Measurements from ENCODE around the gene IL1RL2.

IL1RL2 gene

GRCh38 chr2:102194609-102195268, 7.9 kb downstream of the IL1RL2 start:
- no peak for DNase-seq (ENCODE audit: low spot score)

DNA sequence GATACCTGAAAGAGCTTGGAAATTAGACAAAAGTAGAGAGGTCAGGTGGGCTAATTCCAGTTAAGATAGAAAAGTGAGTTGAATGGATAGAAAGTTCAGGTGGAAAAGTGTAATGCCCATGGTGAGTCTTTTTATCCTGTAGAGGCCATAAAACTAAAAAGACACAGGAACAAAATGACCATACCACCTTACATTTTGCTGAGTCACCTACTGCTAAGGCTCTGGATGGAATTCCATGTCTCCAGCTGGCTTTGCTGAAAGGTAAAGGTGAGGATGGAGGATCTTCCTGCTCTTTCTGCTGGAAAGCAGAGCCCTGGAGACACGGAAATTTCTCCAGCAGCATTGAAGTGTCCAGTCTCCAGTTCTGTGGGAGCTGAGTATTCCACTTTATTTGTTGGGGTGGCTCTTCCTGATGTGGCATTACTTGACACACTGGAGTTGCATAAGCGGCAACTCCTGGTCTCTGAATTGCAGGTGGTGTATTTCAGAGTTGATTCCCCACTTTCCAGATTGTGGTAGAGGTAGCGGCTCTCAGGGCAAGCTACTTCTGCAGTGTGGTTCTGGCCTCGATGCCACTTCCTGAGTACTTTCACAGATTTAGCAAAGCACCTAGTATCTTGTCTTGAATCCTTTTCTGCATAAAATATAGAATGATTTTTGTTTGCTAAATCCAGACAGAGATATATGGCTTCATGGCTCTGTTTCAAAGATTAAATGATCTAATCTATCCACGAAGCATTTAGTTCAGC, 10.7 kb downstream of the IL1RL2 start:
- no peak for DNase-seq (ENCODE audit: low spot score)

DNA sequence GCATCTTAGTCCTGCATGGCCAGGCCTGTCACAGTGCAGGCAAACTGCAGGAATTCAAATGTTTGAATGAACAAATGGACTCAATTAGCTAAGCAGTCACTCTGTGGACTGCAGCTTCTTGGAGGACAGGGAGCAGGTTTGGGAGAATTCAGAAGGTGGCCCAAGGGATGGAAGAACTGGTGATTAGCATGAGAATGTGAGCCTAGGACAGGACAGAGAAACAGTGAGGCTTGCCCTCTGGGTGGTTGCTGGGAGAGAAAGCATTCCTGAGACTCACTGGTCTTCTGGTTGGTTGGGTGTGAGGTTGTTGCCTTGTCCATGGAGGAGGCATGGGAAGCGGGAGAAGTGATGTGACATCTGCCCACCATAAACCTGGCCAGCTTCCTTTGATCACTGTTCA, 13.7 kb downstream of the IL1RL2 start:
- DNase-seq (ENCODE audit: low spot score), result no peak

- no peak for DNase-seq (ENCODE audit: low spot score)
Measured at GRCh38 chr2:102204638-102205037, 17.8 kb downstream of the IL1RL2 start.

GRCh38 chr2:102206666-102207341, 20.0 kb downstream of the IL1RL2 start:
- no peak for DNase-seq (ENCODE audit: low spot score)

DNA sequence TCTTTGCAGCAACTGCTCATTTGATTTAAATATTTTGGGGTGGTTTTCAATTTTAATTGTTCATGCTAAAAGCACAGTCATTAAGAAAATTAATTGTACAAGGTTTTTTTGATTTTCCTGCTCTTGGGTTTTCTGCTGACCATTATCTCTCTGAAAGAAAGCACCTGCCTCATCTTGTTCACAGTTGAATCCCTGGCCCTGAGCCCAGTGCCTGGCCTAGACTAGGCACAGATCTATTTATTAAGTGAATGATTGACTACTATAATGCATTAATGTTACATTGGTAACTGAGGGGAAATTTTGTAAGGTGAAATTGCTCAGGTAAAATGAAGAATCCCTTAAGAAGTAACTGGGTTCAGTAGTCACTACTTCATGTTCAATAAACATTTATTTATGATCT, 22.0 kb downstream of the IL1RL2 start:
- no peak for DNase-seq (ENCODE audit: low spot score)

- peak; percentile 26 for DNase-seq (ENCODE audit: low spot score)
Measured at GRCh38 chr2:102209474-102209873, 22.7 kb downstream of the IL1RL2 start.

- no peak for DNase-seq (ENCODE audit: low spot score)
Measured at GRCh38 chr2:102217032-102217431, 30.2 kb downstream of the IL1RL2 start.

DNA sequence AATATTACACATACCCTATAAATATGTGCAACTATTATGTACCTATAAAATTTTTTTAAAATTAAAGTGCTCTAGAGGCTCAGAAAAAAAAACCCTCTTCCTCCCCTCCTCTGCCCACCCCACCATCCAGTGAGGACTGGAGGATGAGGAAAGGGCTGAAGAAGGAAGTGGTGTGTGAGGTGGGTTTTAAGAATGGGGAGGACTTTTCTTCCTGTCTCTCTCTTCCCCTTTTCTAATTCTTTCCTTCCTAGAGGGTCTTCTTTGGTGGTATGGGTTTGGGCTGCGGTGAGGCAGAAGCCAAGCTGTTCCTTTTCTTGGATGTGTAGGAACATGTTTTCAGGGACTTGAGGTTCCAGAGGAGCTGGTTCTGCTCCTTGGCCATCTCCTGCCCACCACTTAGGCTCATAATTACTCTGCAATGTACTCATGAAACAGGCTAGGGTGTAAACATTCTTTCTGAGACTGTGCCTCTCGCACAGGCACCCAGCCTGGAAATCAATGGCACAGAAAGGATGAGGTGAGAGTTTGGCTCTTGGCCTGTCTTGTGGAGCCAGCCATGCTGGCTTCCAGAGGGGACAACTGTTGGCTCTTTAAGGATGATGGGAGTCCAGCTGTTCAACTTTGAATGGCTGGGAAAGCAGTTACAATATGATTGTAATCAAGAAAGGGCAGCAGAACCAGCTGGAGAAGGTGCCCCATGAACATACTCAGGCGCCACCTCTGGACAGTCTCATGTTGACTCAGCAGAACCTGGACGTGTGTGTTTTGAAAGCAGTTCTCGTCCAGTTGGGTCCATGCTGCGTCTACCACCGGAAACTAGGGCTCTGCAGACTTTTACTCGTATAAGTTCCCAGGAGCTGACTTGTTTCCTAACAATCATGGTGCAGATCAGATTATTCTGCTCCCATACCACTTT, 38.3 kb downstream of the IL1RL2 start:
- no peak for DNase-seq (ENCODE audit: low spot score)

DNA sequence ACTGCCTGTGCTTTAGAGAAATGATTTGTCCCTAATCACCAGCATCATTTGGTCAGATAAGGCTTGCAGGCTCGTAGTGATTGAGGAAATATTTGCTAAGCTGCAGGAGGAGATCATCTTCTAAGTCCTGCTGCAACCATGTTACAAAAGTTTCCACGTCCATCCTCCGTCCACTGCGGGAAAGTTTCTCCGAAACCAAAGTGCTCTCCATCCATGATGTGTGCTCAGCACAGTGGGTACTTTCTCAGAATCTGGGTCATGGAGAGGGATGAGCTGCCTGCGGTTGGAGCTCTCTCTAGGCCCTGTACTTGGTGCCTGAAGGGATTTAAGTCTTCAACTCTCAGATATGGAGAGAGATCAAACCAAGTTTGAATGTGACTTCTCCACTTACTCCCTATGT, 39.3 kb downstream of the IL1RL2 start:
- DNase-seq (ENCODE audit: low spot score), result no peak

DNA sequence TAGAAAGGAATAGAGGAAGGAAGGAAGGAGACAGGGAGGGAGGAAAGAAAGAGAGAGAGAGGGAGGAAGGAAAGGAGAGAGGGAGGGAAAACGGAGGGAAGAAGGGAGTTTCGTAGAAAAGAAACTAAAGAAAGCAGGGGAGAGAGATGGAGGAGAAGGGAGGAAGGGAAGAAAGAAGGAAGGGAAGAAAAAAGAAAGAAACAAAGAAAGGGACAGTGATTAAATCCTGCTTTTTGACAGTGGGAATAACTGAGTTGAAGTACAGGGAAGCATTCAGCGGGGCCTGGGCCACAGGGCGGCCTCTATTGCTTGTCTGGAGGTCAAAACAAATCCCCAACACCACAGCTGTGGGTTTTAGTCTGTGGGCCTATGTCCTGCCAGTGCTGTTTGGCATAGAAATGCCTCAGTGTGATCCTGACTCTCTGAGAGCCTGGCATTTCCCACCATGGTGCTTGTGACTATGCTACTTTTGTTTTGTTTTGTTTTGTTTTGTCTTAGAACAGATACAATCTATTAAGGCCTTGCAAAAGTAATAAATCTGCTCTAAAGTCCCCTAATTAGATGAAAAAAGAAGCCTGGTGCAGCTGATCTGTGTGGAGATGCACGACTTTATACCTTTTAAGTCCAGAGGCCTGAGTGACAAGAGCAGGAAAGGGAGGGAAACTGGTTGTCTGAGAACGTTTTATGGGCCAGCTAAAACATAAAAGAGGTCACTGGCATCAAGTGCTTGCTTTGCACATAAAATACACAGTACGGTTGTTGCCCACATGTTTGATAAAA, 40.0 kb downstream of the IL1RL2 start:
- DNase-seq (ENCODE audit: low spot score), result no peak

DNA sequence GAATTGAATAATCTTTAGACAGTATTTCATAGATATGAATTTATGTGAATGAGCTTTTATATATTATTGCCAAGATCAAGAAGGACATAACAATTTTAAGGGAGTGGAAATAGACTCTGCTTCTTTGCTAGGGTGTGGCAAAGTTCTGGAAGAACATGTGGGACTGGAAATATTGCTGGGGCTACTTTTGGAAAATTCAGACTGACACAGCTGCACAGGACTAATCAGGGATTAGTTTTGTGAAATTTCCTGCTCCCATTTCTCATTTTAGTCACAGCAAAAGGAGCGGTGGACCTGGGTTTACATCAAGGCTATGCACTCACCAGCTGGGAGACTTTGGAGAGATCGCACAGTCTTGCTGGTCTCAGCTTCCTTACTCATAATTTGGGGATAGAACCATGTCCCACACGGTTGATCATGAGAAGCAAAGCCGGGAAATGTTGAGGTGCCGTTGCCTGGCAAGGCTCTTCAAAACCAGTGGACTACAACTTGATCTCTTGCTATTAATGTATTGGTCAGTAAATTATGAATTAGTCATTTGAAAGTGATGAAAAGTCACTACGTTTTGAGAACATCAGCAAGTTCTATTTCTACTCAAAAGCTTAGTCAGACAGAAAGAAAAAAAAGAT, 42.4 kb downstream of the IL1RL2 start:
- no peak for DNase-seq (ENCODE audit: low spot score)

GRCh38 chr2:102230410-102230909, 43.6 kb downstream of the IL1RL2 start:
- no peak for DNase-seq (ENCODE audit: low spot score)

GRCh38 chr2:102233132-102233884, 46.5 kb downstream of the IL1RL2 start:
- DNase-seq (ENCODE audit: low spot score), result no peak

DNA sequence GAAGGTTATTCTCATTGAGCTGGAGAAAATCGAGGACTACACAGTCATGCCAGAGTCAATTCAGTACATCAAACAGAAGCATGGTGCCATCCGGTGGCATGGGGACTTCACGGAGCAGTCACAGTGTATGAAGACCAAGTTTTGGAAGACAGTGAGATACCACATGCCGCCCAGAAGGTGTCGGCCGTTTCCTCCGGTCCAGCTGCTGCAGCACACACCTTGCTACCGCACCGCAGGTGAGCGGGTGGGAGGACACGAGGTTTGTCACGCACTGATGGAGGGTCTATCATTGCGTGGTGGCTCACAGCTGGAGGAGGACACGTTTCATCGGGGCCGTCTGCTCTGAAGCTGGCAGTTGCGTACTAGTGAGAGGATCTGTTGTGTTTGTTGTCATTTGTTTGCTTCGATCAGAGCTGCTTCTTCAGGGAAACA, 48.2 kb downstream of the IL1RL2 start:
- no peak for DNase-seq (ENCODE audit: low spot score)

DNA sequence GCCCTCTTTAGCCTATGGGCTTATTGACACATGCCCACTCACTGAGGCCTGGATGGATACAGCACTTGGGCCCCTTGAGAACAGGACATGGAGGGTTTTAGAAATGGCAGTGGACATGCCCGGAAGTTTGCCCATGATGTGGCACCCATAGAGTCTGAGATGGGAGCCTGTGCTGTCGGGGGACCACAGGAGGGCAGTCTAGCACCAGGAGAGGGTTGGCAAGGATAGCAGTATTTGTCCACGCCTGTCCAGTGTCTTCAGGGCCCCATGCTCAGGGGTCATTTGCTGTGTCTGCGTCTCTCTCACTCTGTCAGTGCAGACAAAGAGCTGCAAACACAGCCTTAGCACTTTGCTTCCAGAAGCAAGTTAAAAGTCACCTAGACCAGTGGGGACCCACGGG, 48.7 kb downstream of the IL1RL2 start:
- DNase-seq (ENCODE audit: low spot score), result peak; percentile 48

GRCh38 chr2:102236132-102236531, 49.3 kb downstream of the IL1RL2 start:
- no peak for DNase-seq (ENCODE audit: low spot score)

- no peak for DNase-seq (ENCODE audit: low spot score)
Measured at GRCh38 chr2:102237176-102237575, 50.4 kb downstream of the IL1RL2 start.

DNA sequence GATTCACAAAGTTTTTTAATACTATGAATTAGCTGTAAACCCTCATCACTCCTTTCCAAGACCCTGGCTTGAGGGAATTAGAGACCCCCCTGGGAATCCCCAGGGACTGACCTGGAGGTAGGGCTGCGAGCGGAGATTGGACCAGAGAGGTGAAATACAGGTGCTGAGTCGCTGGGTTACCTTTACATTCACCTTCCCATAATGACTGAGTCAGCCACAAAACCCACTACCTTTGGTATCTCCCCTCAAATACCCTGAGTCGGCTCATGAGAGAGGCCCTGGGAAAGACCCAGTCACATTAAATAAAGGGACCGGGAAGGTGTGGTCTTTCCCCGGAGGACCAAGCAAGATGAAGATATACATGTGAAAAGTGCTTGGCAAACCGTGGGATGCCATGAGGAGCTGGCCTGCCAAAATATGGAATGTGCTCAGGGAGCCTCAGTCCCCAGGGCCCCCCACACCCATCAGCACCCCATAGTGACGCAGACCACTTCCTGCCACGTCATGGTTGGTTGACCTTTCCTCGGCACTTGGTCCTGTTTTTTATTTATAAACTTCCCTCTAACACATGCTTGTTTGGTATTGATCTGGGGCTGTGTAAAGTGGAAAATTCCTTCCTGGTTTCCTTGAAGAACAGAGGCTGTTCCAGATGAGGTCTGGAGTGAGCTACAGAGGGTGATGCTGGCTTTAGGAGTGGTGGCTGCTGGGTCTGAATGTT, 51.4 kb downstream of the IL1RL2 start:
- no peak for DNase-seq (ENCODE audit: low spot score)
